Retinal pigment epithelial cell (primary cell): Measurements from ENCODE around the gene RBM19.
"Not testable (repeated sequence)": the region's sequence is repeated elsewhere in the genome, so short reads cannot be mapped to it uniquely, and the experiment has no call there.

Experiments used
- DNase-seq: peaks from one replicate; pipeline ENCODE4 v3.0.0-alpha.2; 2010; ENCODE audit warnings: low read depth
- H3K4me3 ChIP-seq: 2 replicates; pipeline ENCODE4 v1.5.1; 2011; ENCODE audit warnings: mild to moderate bottlenecking, low read length, control low read depth, moderate library complexity
- CTCF ChIP-seq: conservative IDR thresholded peaks from 2 replicates; pipeline ENCODE4 v1.5.1; 2011; ENCODE audit warnings: low read depth, low read length, control low read depth, inconsistent platforms

RBM19 gene

DNA sequence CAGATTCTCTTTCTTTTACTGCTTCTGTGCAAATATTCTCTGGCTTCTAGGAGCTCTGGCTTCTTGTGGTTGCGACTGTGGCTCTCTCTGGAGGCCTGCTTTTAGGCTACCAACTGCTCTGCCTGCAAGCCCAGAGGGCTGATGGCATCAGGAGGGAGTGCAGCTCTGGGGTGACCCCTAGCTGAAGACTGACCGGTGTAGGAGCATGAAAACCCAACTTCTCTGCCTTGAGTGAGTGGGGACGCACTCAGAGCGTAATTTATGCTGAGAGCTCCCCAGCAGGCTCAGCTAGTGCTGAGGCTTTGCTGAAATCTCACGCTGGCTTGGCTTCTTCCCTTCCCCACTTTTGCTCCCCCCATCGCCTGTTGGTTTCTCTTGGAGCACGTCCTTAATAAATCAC is 29.9 kb upstream of the RBM19 start:
- DNase-seq = no peak
- TF ChIP-seq CTCF = no peak
- H3K4me3 ChIP-seq = no peak overlapping the region

DNA sequence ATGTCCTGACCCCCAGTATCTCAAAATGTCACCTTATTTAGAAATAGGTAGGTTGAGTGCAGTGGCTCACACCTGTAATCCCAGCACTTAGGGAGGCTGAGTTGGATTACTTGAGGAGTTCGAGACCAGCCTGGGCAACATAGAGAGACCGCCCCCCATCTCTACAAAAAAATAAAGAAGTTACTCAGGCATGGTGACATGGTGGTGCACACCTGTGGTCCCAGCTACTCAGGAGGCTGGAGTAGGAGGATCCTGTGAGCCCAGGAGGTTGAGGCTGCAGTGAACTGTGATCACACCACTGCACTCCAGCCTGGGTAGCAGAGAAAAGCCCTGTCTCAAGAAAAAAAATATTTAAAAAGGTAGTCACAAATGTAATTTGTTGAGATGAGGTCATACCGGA is 27.9 kb upstream of the RBM19 start:
- no peak for DNase-seq
- no peak for TF ChIP-seq CTCF

DNA sequence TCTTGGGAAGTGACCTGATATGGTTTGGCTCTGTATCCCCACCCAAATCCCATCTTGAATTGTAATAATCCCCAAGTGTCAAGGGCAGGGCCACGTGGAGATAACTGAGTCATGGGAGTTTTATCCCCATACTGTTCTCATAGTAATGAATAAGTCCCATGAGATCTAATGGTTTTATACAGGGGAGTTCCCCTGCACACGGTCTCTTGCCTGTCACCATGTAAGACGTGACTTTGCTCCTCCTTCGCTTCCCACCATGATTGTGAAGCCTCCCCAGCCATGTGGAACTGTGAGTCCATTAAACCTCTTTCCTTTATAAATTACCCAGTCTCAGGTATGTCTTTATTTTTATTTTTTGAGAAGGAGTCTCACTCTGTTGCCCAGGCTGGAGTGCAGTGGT is 26.6 kb upstream of the RBM19 start:
- not testable (repeated sequence) for DNase-seq, H3K4me3 ChIP-seq

More for the DNA sequence above, 27.9 kb upstream of the RBM19 start:
- H3K4me3 ChIP-seq = no peak overlapping the region

DNA sequence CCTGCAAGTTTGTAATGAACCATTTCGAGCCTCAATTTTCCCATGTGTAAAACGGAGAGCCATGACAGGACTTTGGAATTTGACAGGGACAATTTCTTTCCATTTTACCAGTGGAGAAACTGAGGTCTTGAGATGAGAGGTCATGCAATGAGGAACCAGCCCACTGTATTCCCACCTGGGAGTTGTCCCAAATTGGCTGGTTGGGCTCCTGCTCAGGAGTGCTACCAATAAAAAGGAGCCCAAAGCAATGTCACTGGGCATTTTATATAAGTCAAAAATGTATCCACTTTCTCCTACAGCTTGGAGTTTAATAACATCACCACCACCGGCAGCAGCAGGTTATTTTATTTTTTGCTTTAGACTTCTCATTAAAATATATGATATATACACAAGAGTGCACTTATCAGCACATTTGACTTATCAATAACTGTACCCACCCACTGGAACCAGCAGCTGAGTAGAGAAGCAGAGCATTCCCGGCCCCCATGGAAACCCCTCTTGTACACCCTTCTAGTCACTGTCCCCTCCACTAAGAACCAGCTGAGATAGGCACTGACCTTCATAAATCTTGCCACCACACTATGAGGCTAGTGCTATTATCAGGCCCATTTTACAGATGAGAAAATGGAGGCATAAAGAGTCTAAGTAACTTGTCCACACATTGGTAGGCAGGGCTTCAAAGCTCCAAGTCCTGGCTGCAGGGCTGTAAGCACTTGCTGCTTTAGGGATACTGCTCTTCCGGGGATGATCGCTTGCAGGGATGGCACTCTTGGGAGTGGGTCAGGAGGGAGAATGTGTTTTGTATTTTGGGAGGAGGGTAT is 25.3 kb upstream of the RBM19 start:
- no peak for TF ChIP-seq CTCF
- H3K4me3 ChIP-seq = no peak overlapping the region
- DNase-seq = no peak

- TF ChIP-seq CTCF = no peak
- no peak for DNase-seq
- no peak overlapping the region for H3K4me3 ChIP-seq
These were observed 24.4 kb upstream of the RBM19 start for GRCh38 chr12:113990250-113991223.

DNA sequence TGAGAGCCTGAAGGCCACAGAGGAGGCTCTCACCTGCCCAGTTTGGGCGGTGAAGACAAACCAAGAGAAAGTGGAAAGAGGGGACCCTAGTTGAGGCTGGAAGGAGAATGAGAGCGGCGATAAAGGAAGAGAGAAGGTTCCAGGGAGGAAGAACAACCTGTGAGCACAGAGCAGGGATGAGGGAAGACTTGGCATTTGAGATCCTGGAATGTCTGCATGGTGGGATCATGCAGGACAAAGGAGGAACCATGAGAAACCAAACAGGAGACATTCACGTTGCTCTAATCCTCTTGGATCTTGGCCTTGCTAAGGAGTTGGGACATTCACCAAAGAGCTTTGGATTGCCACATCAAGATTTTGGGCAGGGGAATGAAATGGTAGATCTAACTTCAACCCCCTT is 22.9 kb upstream of the RBM19 start:
- no peak for DNase-seq
- TF ChIP-seq CTCF = no peak
- H3K4me3 ChIP-seq = no peak overlapping the region

DNA sequence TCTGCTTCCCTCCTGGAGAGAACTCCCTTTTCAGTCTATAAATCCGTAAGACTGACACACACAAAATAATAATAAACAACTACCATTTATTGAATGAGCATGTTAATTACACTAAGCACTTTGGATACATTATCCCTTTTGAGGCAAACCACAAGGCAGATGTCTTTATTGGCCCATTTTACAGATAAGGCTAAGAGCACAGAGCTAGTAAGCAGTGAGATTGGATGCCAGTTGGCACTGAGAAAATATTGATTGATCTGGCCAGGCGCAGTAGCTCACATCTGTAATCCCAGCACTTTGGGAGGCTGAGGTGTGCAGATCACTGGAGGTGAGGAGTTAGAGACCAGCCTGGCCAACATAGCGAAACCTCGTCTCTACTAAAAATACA is 21.9 kb upstream of the RBM19 start:
- no peak overlapping the region for H3K4me3 ChIP-seq
- no peak for TF ChIP-seq CTCF
- DNase-seq = no peak
